IPS DF 19.7 (cell line): ENCODE results near the gene GRID2IP.
"Not testable (repeated sequence)": the region's sequence is repeated elsewhere in the genome, so short reads cannot be mapped to it uniquely, and the experiment has no call there.

Experiments
- DNase-seq: peaks from one replicate; pipeline ENCODE4 v3.0.0-alpha.2; 2013; ENCODE audit warnings: low read depth, low spot score

GRID2IP gene

GRCh38 chr7:6487184-6487545 is 64.1 kb downstream of the GRID2IP start:
- DNase-seq = no peak

DNA sequence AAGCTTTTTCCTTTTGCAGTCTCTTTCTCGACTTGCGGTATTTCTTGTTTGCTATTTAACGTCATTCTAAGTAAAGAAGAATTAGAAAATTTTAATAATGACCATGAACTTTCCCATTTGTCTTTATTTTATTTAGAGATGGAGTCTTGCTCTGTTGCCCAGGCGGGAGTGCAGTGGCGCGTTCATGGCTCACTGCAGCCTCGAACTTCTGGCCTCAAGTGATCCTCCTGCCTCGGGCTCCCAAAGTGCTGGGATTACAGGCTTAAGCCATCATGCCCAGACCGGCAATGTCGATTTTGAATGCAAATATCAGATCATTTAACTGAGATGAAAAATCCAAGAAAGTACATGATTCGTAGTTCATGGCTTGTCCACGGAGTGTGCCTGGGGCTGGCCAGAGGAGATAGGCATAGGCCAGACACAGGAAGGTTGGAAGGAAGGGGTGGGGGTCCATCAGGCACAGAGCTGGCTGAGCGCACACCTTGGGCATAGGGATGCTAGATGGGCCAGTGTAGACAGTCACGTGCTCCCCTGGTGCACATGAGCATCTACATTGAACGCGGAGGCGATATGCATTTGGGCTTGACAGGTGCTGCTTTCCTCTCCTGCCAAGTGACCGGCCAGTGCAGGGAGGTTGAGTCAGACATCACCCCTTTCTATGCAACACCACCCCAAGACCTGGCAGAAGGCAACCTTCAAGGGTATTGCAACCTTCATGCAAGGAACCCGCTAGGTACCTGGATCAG is 64.7 kb downstream of the GRID2IP start:
- no peak for DNase-seq

DNA sequence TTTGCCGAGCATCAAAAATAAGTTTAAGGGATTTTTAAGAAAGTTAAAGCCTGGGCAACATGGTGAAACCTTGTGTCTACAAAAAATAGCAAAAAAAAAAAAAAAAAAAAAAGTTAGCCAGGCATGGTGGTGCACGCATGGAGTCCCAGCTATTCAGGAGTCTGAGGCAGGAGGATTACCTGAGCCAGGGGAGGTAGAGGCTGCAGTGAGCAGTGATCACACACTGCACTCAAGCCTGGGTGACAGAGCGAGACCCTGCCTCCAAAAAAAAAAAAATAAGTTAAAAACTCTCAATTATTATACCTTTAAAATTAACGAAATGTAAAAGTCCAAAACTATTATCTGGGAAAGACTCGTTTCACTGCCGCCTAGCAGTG is 68.5 kb downstream of the GRID2IP start:
- no peak for DNase-seq

GRCh38 chr7:6482307-6482706 is 69.0 kb downstream of the GRID2IP start:
- DNase-seq = no peak

DNA sequence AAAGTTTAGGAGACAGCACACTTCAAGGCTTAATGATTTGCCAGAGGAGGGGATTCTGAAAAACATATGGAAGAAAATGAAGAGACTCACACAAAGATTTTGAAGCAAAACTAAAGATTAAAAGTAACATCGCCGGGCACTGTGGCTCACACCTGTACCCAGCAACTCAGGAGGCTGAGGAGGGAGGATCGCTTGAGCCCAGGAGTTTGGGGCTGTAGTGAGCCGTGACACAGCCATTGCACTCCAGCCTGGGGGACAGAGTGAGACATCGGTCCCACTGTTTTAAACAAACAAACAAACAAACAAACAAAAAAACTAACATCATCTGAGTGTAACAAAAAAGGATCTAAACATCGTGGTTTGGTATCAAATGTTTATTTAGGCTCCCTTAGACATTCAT is 69.8 kb downstream of the GRID2IP start:
- no peak for DNase-seq

GRCh38 chr7:6480323-6480660 is 71.0 kb downstream of the GRID2IP start:
- no peak for DNase-seq

GRCh38 chr7:6479067-6479466 is 72.2 kb downstream of the GRID2IP start:
- DNase-seq = no peak

DNA sequence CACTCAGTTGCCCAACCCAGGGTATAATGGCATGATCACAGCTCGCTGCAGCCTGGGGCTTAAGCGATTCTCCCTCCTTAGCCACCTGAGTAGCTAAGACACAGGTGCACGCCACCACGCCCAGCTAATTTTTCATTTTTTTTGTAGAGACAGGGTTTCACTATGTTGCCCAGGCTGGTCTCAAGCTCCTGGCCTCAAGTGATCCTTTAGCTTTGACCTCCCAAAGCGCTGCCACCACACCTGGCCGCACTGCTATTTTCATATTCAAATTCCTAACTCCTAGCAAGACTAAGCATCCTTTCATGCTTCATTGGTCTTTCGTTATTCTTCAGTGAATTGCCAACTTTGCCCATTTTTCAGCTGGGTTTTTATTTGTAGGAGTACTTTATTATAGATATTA is 73.1 kb downstream of the GRID2IP start:
- DNase-seq = no peak

- DNase-seq = no peak
Measured at GRCh38 chr7:6477318-6477660, 74.0 kb downstream of the GRID2IP start.

- no peak for DNase-seq
Measured at GRCh38 chr7:6476596-6477317, 74.5 kb downstream of the GRID2IP start.

- DNase-seq = no peak
Measured at GRCh38 chr7:6475433-6476186, 75.7 kb downstream of the GRID2IP start.

DNA sequence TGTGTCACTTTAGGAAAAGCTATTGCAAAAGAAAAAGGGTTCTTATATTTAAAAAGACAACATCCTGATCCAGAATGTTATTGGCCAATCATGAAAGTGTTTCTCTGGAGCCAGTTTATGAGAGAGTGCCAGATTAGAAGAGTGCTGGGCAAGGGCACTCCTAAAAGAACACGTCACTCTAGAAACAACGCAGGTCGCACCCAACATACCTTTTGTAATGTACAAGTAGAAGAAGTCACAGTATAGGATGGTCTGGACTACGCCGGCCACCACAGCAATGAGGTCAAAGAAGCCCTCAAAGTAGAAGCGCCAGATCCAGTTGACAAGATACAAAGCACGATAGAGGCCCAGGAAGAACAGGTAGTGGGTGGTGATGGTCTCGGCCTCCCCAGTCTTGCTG is 85.4 kb downstream of the GRID2IP start:
- DNase-seq = no peak

- not testable (repeated sequence) for DNase-seq
Measured at GRCh38 chr7:6463609-6464008, 87.7 kb downstream of the GRID2IP start.

DNA sequence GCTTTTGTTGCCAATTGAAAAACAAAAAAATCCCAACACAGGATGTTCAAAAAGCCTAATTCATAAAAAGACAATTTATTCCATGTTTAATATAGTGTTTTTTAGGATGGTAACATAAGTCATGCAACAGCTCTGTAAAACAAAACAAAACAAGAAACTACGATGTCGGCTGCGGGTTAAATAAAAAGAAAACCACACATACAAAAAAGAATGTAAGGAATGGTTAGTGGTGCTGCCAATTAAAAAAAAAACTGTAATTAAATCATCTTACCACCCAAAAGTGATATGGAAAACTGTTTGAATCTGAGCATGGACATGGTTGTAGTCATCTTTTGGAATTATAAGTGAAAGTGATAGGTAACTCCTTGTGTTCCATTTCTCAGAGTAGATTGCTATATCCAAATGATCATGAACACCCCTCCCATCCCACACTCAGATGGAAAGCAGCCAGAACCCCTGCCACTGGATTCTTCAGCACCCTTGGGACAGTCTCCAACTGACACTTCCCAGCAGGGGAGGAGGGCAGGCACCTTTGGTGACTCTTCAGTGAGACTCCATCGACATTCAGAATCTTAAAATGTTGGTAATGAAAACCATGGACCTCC is 89.2 kb downstream of the GRID2IP start:
- no peak for DNase-seq

DNA sequence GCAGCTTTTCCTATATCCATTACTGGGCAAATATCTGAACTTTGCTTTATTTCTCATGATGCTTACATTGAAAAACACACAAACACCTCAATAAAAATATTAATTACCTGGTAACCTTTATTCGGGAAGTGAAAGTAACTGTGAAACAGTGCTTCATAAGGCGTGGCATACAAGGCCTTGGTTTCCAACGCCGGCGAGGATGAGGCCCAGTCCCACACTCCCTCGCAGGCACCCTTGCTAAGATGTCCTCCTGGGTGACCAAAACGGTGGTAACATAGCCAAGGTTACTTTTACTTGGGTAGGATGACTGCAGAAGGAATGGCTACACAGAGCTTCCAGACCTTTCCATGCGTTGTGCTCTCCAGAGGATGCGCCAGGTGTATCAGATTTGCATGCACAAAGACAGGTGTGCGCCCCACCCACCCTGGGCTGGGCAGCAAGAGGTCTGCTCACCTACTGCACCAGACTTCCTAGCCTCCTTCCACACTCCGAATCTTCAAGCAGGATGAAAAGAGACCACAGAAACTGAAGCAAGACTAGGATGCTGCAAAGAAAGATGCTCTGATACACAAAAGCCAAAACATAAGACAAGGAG is 90.2 kb downstream of the GRID2IP start:
- no peak for DNase-seq

GRCh38 chr7:6460303-6460702 is 91.0 kb downstream of the GRID2IP start:
- no peak for DNase-seq

DNA sequence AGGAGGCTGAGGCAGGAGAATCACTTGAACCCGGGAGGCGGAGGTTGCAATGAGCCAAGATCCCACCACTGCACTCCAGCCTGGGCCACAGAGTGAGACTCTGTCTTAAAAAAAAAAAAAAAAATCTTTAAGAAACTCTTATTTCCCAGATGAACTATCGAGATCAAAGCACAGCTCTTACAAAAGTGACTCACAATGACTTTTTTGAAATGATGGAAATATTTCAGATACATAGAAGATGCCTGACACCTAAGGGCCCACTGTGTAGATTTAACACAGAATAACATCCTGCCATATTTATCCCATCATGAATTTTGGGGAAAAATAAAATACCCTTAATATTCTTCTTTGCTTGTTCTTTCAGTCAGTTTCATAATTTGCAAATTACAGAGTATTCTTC is 92.6 kb downstream of the GRID2IP start:
- DNase-seq = not testable (repeated sequence)

DNA sequence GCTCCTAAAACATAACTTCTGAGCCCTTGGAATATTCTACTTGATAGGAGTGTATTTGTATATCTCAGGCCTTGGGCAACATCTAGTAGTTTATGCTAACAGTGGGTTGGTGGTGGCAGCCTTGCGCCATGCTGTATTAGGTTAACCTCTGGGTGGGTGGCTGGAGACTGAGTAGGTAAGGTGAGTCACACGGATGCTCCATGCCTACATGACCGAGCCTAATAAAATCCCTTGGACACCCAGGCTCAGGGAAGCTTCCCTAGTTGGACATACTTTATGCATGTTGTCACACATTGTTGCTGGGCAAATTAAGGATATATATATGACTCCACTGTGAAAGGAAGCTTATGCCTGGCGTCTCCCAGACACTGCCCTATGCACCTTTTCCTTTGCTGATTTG is 97.5 kb downstream of the GRID2IP start:
- no peak for DNase-seq

DNA sequence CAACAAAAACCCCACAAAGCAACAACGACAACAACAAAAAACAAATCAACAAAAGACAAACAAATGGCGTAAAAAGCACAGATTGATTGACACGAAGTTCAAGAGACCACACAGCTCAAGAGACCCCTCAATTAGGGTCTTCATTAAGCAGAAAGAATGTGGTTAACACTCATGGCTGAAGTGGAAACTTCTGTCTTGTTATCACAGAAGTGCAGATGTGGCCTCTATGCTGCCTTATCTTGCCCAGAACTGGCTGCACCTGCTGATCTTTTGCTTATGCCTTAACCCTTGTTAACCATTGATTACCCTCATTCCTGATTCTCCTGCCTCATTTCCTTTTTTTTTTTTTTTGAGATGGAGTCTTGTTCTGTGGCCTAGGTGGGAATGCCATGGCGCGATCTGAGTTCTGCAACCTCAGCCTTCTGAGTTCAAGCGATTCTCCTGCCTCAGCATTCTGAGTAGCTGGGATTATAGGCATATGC is 100.0 kb downstream of the GRID2IP start:
- no peak for DNase-seq

GRCh38 chr7:6450591-6450990 is 100.7 kb downstream of the GRID2IP start:
- not testable (repeated sequence) for DNase-seq

- not testable (repeated sequence) for DNase-seq
Measured at GRCh38 chr7:6449884-6450283, 101.4 kb downstream of the GRID2IP start.
